Retinal pigment epithelial cell (primary cell): ENCODE results near the gene OR10D3.
"Not testable (repeated sequence)": the region's sequence is repeated elsewhere in the genome, so short reads cannot be mapped to it uniquely, and the experiment has no call there.

Experiments used
- DNase-seq: peaks from one replicate; pipeline ENCODE4 v3.0.0-alpha.2; 2010; ENCODE audit warnings: low read depth
- H3K4me3 ChIP-seq: 2 replicates; pipeline ENCODE4 v1.5.1; 2011; ENCODE audit warnings: mild to moderate bottlenecking, low read length, control low read depth, moderate library complexity
- CTCF ChIP-seq: conservative IDR thresholded peaks from 2 replicates; pipeline ENCODE4 v1.5.1; 2011; ENCODE audit warnings: low read depth, low read length, control low read depth, inconsistent platforms

Gene OR10D3

GRCh38 chr11:124207102-124207792, 24.1 kb downstream of the OR10D3 start:
- TF ChIP-seq CTCF, result no peak
- no peak for DNase-seq
- H3K4me3 ChIP-seq, result no peak overlapping the region

GRCh38 chr11:124209824-124210357, 26.7 kb downstream of the OR10D3 start:
- no peak for TF ChIP-seq CTCF
- H3K4me3 ChIP-seq, result no peak overlapping the region

GRCh38 chr11:124210421-124210820, 27.3 kb downstream of the OR10D3 start:
- no peak for DNase-seq
- TF ChIP-seq CTCF, result no peak
- H3K4me3 ChIP-seq, result no peak overlapping the region

More at GRCh38 chr11:124209824-124210357, 26.7 kb downstream of the OR10D3 start:
- DNase-seq, result no peak

GRCh38 chr11:124211321-124211720, 28.2 kb downstream of the OR10D3 start:
- no peak overlapping the region for H3K4me3 ChIP-seq
- no peak for DNase-seq
- no peak for TF ChIP-seq CTCF

GRCh38 chr11:124214027-124214426, 30.9 kb downstream of the OR10D3 start:
- H3K4me3 ChIP-seq, result no peak overlapping the region
- no peak for TF ChIP-seq CTCF
- DNase-seq, result no peak

- H3K4me3 ChIP-seq, result no peak overlapping the region
- DNase-seq, result no peak
- no peak for TF ChIP-seq CTCF
These were observed 36.0 kb downstream of the OR10D3 start for GRCh38 chr11:124219126-124219525.

- TF ChIP-seq CTCF, result no peak
- no peak for DNase-seq
- H3K4me3 ChIP-seq, result no peak overlapping the region
These were observed 39.3 kb downstream of the OR10D3 start for GRCh38 chr11:124222407-124222806.

GRCh38 chr11:124224618-124225423, 41.7 kb downstream of the OR10D3 start:
- not testable (repeated sequence) for DNase-seq, H3K4me3 ChIP-seq
